ENCODE measurements around the gene UQCRHL.

UQCRHL gene

GRCh38 chr1:15849775-15850324 is 42.4 kb upstream of the UQCRHL start:
- POLR2A ChIA-PET, result interaction anchor here (0.7 to 11.2 kb wide), 21 partner anchors 10 to 126 kb away, joined by 3 to 187 read pairs (median 5); partner anchors contain the start of gene ZBTB17
- peak; percentile 81 for TF ChIP-seq L3MBTL2 (conservative IDR thresholded peaks at IDR 0.05)
- peak; percentile 89 for TF ChIP-seq CTBP1 (IDR thresholded peaks at IDR 0.05; ENCODE audit: borderline replicate concordance)
- no peak for TF ChIP-seq SP1 (IDR thresholded peaks at IDR 0.05)
- TF ChIP-seq PKNOX1 (IDR thresholded peaks at IDR 0.05), result no peak
- TF ChIP-seq LEF1 (IDR thresholded peaks at IDR 0.05; ENCODE audit: borderline replicate concordance), result no peak
- no peak for TF ChIP-seq FOXM1 (IDR thresholded peaks at IDR 0.05; ENCODE audit: borderline replicate concordance)
- TF ChIP-seq ELF4 (IDR thresholded peaks at IDR 0.05), result no peak
- no peak for TF ChIP-seq ARNT (IDR thresholded peaks at IDR 0.05)
- peak; percentile 45 for DNase-seq (ENCODE audit: extremely low spot score)
- CTCF ChIA-PET, result interaction anchor here (0.6 to 1.2 kb wide), 3 partner anchors 11 to 52 kb away, joined by 3 to 4 read pairs (median 4); no protein-coding TSS in a partner anchor

GRCh38 chr1:15848929-15849774 is 41.7 kb upstream of the UQCRHL start:
- peak; percentile 61 for DNase-seq (ENCODE audit: extremely low spot score)
- TF ChIP-seq PKNOX1 (IDR thresholded peaks at IDR 0.05), result peak; percentile 72
- TF ChIP-seq ELF4 (IDR thresholded peaks at IDR 0.05), result peak; percentile 53
- no peak; the same call in 1 of the 2 replicates for TF ChIP-seq FOXM1 (IDR thresholded peaks at IDR 0.05; ENCODE audit: borderline replicate concordance)
- TF ChIP-seq ARNT (IDR thresholded peaks at IDR 0.05), result no peak
- no peak for TF ChIP-seq BHLHE40 (IDR thresholded peaks at IDR 0.05; ENCODE audit: borderline replicate concordance)
- no peak for TF ChIP-seq TARDBP (IDR thresholded peaks at IDR 0.05)
- TF ChIP-seq SP1 (IDR thresholded peaks at IDR 0.05), result no peak
- TF ChIP-seq FOXA1 (IDR thresholded peaks at IDR 0.05), result no peak
- ChIA-PET POLR2A (interaction anchor here (0.7 to 11.2 kb wide), 25 partner anchors 10 to 126 kb away, joined by 3 to 187 read pairs (median 4); partner anchors contain the start of genes UQCRHL and ZBTB17), CTCF (interaction anchor here (0.7 kb wide), 1 partner anchor 34 kb away, joined by 3 read pairs; no protein-coding TSS in a partner anchor)

GRCh38 chr1:15848143-15848928 is 40.9 kb upstream of the UQCRHL start:
- CTCF ChIA-PET, result no interaction called here
- TF ChIP-seq SUZ12 (IDR thresholded peaks at IDR 0.05) (no peak), HDGF (IDR thresholded peaks at IDR 0.05; ENCODE audit: borderline replicate concordance) (no peak), FOXA1 (IDR thresholded peaks at IDR 0.05) (no peak), PKNOX1 (IDR thresholded peaks at IDR 0.05) (no peak)
- DNase-seq (ENCODE audit: extremely low spot score), result no peak
- POLR2A ChIA-PET, result interaction anchor here (0.7 to 11.2 kb wide), 21 partner anchors 11 to 127 kb away, joined by 3 to 187 read pairs (median 5); partner anchors contain the start of genes UQCRHL and ZBTB17

DNA sequence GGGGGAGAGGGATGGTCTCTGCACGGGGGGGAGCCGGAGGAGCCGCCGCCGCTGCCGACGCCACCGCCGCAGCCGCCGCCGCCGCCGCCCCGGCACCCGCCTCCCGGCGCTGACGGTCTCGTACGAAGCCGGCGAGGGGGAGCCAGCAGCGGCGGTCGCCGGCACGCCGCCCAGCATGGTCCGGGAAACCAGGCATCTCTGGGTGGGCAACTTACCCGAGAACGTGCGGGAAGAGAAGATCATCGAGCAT is 40.4 kb upstream of the UQCRHL start:
- ChIA-PET CTCF (interaction anchor here (0.9 to 1.6 kb wide), 2 partner anchors 29 to 56 kb away, joined by 3 to 7 read pairs; no protein-coding TSS in a partner anchor), POLR2A (interaction anchor here (0.7 to 11.2 kb wide), 20 partner anchors 10 to 128 kb away, joined by 3 to 187 read pairs (median 5); partner anchors contain the start of genes UQCRHL and ZBTB17)
- TF ChIP-seq SP1 (IDR thresholded peaks at IDR 0.05) (no peak), ARNT (IDR thresholded peaks at IDR 0.05) (no peak), FOXM1 (IDR thresholded peaks at IDR 0.05; ENCODE audit: borderline replicate concordance) (no peak), SUZ12 (IDR thresholded peaks at IDR 0.05) (no peak), ELF4 (IDR thresholded peaks at IDR 0.05) (no peak), PKNOX1 (IDR thresholded peaks at IDR 0.05) (no peak), ZNF384 (IDR thresholded peaks at IDR 0.05) (no peak), FOXA1 (IDR thresholded peaks at IDR 0.05) (no peak), CTBP1 (IDR thresholded peaks at IDR 0.05; ENCODE audit: borderline replicate concordance) (no peak), TARDBP (IDR thresholded peaks at IDR 0.05) (no peak), L3MBTL2 (conservative IDR thresholded peaks at IDR 0.05) (no peak), HDGF (IDR thresholded peaks at IDR 0.05; ENCODE audit: borderline replicate concordance) (no peak), BHLHE40 (IDR thresholded peaks at IDR 0.05; ENCODE audit: borderline replicate concordance) (no peak), FOXK2 (IDR thresholded peaks at IDR 0.05) (no peak), LEF1 (IDR thresholded peaks at IDR 0.05; ENCODE audit: borderline replicate concordance) (no peak), NFRKB (IDR thresholded peaks at IDR 0.05) (no peak)
- DNase-seq (ENCODE audit: extremely low spot score), result no peak
